GM20431 (cell line): ENCODE results near the gene HEPACAM.

ENCODE experiments used
- in situ Hi-C: fragments of 300-500 bp; cut with MseI, MboI; formaldehyde crosslinking; loops from one replicate; pipeline ENCODE4 v1.15.0; 2020; ENCODE audit warnings: low sequenced_read_pairs; ENCODE audit not compliant: unreplicated experiment

HEPACAM gene

DNA sequence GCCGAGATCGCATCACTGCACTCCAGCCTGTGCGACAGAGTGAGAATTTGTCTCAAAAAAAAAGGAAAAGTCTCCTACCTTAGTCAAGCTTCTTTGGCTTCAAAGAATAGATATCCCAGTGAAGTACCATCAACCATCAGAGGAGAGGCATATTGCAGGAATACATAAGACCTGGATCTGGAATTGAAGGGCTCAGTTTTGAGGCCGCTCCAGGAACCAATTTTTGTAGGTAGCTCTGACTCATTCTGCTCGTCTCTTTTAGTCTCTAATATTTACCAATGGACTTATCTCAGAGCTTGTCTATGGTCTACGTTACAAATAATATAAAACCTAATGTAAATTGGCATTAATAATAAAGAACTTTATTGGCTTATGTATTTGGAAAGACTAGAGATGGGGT lies 10.0 kb upstream of the HEPACAM start:
- in situ Hi-C loops, result no loop called here

DNA sequence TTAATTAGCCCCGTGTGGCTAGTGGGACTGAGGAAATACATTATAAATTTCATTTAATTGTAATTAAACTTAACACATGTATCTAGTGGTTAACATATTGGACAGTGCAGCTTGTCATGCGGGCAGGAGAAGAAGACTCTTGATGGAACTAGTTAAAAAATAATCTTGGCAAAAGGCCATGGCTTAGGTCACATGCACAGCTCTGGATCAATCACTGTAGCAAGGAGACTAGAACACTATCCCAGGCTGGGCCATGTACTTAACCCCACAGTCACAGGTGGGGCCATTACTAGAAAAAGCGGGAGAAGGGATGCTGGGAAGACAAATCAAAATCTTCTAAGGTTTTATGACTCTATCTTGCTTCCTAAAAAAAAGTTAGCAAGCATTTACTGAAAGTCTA lies 8.7 kb upstream of the HEPACAM start:
- in situ Hi-C loops, result no loop called here

DNA sequence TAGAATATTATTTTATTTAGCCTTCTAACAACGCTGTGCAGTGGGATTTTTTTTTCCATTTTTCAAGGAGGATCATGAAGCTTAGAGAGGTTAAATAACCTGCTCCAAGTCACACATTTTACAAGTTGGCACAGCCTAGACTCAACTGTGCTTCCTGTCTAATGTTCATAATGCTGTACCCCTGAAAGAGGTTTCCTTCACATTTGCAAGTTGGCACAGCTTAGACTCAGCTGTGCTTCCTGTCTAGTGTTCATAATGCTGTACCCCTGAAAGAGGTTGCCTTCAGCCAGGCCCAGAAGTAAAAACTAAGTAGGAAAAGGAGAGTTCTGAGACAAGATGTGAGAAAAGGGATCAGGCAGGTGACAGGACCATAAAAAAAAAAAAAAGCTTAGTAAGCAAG lies 7.9 kb upstream of the HEPACAM start:
- in situ Hi-C loops, result no loop called here

DNA sequence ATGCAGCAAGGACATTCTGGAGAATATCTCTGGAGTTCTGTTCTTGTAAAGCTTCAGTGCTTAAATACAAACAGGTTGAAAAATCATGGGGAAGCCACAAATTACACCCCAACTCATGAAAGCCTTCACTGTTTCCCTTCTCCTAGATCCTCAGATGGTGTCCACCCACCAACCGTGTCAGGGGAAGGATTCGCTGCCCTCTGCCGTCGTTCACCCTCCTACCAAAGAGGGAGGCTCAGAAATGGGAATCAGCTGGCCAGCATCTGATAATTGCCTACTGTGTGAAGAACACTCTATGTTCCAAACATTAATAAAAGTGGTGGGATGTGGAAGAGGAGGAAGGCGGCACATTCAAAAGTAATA lies 7.4 kb upstream of the HEPACAM start:
- in situ Hi-C loops, result no loop called here

DNA sequence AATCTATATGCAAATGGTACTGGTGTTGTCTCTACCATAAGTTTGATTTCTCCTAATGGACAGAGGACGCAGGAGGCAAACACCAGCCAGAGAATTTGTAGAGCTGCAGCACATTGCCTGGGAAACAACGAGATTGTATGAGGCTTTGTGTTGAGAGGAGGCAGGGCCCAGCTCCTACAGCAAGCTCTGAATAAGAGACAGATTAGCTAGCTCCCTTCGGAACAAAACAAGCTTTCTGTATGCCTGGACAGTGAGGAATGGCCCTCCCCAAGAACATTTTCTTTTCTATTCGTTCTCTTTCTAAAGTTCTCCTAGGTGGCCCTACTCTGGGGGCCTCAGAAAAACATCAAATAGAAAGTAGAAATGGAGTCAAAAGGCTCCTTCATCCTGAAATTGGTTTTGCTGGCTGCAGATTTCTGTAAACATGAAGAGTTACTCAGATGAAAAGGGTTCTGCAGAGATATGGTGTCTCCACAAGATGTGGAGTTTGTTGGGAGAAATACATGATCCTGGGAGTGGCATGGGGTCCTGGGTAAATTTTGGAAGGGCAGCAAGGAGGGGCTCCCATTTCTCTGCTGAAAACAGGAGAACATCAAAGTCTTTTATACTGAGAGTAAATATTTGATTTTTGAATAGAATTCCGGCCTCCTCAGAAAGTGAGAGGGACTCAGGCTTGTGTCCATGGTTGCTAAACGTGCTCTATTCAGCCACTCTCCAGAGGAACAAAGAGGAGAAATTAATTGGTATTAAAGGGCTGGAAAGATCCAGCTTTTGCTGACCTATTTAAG lies 6.8 kb upstream of the HEPACAM start:
- in situ Hi-C loops, result no loop called here

DNA sequence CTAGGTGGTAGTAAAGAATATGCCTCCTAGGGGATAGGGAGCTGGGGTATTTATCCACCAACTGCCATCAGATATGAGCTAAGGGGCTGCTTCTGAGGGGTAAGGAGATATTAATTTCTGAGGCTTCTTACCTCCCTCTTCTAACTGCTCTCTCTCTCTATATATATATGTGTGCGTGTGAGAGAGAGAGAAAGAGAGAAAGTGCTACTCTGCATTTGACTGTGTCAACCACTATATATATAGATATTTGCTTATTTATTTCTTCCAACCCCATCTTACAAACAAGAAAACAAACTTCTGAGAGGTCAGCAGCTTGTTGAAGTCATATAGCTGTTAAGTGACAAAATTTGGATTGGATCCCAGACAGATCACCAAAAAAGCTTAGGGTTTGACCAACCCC lies 5.9 kb upstream of the HEPACAM start:
- in situ Hi-C loops, result no loop called here

DNA sequence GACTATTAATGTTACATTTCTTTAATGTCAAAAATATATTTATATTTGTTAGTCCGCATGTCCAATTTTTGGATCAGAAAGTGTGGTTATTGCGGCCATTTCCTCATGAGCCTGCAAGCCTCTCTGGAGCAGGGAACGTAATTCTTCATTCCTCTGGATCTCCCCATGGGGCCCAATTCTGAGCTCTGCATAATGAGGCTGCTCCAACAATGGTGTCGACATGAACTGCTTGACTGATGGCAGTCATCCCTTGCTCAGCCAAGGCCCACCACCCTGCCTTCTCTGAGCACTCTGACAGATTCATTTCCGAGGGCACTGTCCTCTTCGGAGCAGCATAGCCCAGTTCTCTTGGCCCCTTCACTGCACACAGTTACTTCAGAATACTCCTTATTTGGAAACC lies 3.1 kb upstream of the HEPACAM start:
- in situ Hi-C loops, result no loop called here

DNA sequence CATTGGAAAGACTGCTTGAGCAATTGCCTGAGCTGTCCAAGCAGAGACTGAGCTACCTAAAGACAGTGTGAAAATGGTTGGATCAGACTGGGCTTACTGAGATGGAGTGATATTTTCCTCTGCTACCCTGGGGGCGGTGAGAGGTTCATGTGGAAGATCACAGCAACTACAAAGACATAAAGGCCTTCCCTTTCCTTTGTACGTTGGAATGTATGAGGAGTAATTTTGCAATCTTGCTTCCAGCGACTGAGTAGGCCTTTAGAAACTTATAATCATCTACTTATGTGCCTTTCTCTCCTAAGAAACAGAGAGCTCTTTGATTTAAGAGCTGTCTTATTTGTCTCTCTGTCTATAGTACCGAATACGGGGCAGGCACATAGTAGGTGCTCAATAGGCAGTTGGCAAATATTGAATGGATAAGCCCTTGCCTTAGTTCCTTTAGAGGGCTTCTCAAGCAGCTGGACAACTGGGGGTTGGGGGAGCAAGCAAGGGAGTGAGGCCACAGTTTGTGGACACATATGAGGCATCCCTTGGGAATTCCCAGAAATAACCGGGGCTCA lies 2.4 kb upstream of the HEPACAM start:
- in situ Hi-C loops, result no loop called here

DNA sequence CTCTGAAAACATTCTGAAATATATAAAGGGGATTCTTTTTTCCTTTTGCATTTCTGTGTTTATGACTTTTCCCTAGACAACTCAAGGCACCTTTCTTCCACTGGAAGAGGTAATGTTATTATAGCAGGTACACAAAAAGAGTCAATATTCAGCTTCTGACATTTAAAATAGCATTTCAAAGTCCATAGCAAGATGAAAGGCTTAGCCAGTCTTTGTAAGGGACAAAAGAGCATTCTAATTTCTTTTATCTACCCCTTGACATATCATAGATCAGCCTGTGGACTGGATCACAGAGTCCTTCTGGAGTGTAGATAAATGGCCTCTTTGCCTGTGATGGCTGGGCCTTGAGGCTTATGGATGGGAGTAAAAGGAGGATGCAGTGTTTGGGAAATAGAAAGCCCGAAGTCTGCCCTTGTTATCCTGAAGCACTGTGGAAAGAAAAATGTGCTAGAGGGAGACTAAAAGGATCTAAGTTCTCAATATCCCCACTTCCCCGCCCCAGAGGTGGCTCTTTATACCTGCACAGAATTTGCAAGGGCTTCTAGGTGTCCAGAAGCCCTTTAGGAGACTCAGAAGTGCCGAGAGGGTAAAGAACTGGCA lies 1.6 kb upstream of the HEPACAM start:
- in situ Hi-C loops, result no loop called here

DNA sequence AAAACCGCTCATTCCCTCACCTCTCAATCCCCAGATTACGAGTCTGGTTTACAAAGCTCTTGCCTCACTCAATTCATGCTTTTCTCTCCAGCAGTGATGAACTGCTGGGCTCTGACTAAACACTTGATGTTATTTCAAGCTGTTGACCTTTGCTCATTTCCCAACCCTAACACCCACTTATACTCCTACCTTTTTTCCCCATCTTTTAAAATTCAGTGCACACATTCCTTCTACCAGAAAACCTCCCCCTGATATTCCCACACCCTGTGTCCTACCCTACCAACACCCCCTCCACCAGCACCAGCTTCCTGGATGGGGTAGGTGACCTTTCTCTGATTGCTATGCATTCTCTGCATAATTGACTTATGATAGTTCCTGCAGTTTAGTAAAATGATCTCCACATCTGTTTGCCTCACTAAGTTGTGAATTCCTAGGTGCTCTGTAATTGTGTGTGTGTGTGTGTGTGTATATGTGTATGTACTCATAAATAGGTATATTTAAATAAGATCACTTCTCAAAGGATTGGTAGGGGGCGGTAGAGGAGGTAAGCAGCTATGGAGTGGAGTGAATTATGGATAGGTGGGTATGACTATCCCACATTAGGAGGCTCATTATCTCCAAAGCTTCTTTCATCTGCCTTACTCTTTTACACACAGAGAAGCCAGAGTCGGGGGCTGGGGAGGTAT lies 842 bp downstream of the HEPACAM start:
- in situ Hi-C loops, result no loop called here

DNA sequence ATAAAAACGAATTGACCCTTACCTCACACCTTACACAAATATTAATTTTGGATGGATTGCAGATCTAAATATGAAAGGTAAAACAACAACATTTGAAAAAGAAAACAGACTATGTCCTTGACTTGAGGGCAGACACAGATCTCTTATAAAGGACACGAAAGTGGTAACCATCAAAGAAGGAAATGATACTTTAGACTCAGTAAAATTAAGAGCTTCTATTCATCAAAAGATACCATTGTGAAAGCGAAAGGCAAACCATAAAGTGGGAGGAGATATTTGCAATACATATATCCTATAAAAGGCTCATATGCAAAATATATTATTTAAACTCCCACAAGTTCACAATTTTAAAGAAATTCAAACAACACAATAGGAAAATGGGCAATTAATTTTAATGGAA lies 5.0 kb downstream of the HEPACAM start:
- in situ Hi-C loops, result no loop called here

DNA sequence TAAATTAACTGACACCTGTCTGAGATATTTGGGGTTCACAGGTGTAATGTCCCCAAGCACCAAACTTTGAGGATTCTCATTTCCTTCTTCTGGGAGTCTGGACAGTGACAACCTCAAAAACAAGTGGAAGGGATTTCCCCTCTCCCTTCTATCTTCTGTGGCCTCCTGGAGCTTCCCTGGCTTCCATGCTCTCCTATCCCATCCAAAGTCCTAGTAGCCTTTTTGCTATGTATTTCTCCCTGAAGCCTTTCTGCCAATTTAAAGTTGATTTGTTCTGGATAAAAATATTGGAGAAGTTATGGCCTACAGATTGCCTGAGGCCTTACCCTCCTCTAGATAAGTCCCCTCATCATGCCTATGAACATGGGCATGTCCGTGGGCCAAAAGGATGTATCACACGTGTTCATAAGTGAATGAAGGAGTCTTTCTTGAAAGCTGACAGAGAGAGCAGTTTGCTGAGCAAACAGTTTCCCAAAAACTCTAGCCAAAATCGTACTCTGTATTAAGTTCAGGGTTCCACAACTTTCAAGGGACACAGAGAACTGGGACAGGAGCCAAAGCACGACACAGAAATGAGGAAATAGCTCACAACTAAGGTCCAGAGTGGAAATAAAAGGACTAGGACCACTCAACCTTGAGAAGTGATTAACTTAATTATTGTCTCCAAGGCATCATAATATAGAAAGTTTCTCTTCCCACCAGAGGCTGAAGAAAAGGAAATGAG lies 6.7 kb downstream of the HEPACAM start:
- in situ Hi-C loops, result no loop called here

DNA sequence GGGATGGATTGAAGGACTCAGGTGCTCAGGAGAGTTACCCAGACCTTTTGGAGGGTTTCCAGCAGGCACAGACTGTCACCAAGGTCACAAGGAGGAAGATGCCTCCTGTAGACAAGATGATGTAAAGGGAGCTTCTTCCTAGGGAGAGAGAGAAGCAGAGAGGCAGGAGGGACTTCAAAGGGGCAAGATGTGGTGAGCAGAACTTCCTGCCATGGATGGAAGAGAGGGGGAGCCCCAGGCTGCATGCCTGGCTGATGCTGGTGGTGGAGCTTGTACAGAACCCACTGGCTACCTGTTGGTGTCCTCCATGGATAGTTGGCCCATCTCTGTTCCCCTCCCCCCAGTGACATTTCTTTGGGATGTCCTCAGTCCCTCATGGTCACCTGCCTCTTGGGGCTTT lies 12.6 kb downstream of the HEPACAM start:
- in situ Hi-C loops, result no loop called here

DNA sequence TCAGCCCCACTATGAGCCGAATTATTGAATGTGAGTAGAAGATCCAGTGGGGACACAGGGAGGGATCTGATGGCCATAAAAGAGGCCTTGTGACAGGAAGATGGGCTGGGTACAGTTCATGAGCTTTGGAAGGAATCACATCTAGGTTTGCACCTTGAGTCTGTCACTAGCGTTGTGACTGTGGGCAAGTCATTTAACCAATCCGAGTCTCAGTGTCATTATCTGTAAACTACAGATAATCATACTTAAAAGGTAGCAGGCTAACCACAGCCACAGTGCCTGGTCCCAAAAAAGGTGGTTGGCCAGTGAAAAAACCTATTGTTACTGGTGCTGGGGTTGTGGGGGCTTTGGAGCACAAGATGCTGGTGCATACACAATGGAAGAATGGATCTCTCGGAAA lies 13.0 kb downstream of the HEPACAM start:
- in situ Hi-C loops, result no loop called here

DNA sequence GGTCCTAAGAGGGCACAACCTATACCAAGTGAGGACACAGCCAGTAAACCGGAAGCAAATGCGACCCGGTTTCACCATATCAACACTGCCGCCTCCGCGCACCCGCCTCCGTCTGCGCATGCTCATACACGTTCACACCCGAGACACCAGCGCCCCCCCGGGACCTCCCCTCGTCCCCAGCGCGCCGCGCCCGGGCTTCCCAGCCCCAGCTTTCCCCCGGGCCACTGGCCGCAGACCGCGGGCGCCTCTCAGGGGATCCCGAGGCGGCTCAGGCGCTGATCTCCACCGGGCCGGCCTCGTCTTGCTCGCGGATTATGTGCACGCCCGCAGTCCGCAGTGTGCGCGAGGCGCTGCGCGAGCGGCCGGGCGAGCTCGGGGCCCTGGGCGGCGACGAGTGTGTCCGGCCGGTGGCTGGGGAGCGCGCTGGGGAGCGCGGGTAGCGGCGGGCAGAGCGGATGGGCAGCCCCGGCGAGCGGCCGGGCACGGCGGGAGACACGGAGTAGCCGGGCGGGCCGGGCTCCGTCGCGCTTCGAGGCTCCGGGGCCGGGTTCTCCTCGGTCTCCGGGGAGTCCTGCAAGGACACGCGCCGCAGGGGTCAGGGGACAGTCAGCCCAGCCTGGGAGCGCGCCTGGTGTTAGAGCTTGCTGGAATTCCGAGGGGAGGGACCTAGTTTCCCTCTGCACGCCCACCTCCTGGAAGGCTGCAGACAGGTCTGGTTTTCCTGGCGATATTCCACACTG lies 14.8 kb downstream of the HEPACAM start:
- in situ Hi-C loops, result no loop called here

DNA sequence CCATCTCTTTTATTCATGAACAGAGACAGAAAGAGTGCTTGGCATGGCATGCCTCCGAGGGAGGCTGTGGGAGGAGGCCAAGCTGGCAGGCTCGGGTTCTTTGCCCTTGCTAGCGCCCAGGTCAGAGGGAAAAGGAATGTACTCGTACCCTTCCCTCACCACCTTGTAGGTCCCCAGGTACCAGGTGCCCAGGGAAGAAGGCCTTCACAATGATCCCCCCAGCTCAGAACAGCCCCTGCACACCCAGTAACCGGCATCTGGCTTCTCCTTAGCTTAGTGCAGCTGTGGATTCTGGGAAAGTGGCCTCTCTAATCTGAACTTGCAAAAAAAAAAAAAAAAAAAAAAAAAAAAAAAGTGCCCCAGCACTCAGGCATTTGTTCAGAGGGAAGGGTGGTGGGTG lies 15.5 kb downstream of the HEPACAM start:
- in situ Hi-C loops, result no loop called here

DNA sequence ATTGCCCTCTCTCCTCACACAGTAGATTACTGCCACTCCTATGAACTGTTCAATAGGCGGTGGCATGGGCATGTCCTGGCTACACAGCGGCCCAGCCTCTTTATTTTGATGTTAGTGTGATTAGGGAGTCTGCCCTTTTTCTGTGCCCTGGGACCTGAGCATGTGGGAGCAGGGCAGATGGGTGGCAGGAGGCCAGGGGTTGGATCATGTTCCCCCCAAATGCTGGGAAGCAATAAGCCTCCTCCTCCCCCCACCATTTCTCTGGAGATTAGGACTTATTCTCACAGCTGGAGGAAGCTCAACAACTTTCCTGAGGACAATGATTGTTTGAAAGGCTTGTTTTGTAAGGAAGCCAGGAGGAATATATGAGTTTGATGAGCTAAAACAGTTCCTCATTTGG lies 15.9 kb downstream of the HEPACAM start:
- in situ Hi-C loops, result no loop called here

DNA sequence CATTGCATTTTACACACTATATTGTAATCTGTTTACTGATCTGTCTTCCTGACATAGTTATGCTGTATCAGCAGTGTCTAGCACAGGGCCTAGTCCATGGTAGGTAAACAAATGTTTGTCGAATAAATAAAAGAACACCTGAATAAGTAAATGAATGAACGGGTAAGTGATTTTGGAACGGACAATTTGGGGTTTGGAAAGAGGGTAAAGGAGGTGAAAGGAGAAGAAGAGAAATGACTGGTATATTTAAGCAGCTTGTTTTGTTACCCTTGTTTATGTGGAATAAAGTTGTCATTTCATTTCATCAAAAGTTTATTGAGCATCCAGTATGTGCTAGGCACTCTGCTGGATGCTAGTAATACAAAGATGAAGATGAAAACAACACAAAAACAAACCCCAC lies 16.9 kb downstream of the HEPACAM start, which contains the start of gene HEPN1:
HEPN1 (plus strand) TSS at position 301 of the 400 bp plus-strand sequence.
- in situ Hi-C loops, result no loop called here

DNA sequence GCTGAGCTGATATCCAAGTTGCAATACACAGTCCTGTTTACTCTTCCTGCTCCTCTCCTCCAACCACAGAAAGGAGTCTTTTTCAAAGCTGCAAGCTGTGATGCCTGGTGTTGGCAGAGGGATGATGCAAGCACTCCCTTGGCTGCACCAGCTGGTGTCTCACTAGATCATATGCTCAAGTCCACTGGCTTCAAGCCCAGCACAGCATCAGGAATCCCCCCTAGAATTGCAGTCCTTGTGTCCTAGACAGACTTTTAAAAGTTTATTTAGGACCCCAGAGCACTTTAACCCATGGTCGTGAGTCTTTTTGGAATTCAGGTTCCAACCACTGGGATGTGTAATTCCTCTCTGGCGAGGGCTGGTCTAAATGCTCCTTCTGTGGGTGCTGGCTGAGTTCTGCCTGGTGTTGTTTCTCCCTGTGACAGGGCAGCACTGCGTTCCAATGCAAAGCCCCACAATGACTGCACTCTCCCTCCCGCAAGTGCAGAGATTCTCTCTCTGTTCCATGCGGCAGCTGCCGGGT lies 18.7 kb downstream of the HEPACAM start:
- in situ Hi-C loops, result no loop called here

DNA sequence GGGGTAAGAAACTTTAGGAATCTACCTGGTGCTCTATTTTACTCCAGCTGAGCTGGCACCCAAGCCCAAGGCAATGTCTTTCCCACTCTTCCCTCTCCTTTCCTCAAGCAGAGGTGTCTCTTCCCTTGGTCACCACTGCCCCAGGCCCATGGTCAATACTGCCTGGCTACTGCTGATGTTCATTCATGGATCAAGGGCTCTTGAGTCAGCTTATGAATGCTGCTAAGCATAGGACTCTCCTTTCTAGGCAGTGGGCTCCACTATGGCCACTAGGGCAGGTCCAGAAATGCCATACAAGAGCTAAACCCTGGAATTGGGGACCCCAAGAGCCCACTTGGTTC lies 19.5 kb downstream of the HEPACAM start:
- in situ Hi-C loops, result no loop called here
